Osteoblast (primary cell): ENCODE data around the gene TRMT112. TPM values are rescaled to one million over a fixed set of nuclear protein-coding genes. Genes with fewer than 3 reads are reported as not detected.

ENCODE experiments used
- DNase-seq: peaks from one replicate; pipeline ENCODE4 v3.0.0; 2011; ENCODE audit warnings: low spot score, mixed read lengths; ENCODE audit not compliant: insufficient read length; ENCODE audit errors: missing footprints
- H2AFZ ChIP-seq: 2 replicates; pipeline ENCODE4 v1.6.0; 2011; ENCODE audit warnings: mild to moderate bottlenecking, low read length
- H3K27ac ChIP-seq: 2 replicates; pipeline ENCODE4 v1.5.1; 2011; ENCODE audit warnings: mild to moderate bottlenecking, low read depth, low read length, moderate library complexity
- H3K27me3 ChIP-seq: 2 replicates; pipeline ENCODE4 v1.6.0; 2012; ENCODE audit warnings: mild to moderate bottlenecking, control low read depth, inconsistent platforms, low read length, moderate library complexity; ENCODE audit not compliant: insufficient read depth
- H3K36me3 ChIP-seq: 2 replicates; pipeline ENCODE4 v1.5.1; 2011; ENCODE audit warnings: mild to moderate bottlenecking, low read length, control low read depth, moderate library complexity; ENCODE audit not compliant: insufficient read depth
- H3K4me1 ChIP-seq: 2 replicates; pipeline ENCODE4 v1.5.1; 2011; ENCODE audit warnings: mild to moderate bottlenecking, low read length, control low read depth, moderate library complexity; ENCODE audit not compliant: insufficient read depth
- H3K4me2 ChIP-seq: 2 replicates; pipeline ENCODE4 v1.6.0; 2011; ENCODE audit warnings: mild to moderate bottlenecking, low read length; ENCODE audit not compliant: insufficient read depth
- H3K4me3 ChIP-seq: fragments of 200-600 bp; sonication (generic); 3 replicates; pipeline ENCODE4 v1.5.1; 2012; ENCODE audit warnings: mild to moderate bottlenecking, low read length, inconsistent platforms; ENCODE audit not compliant: insufficient read depth
- H3K79me2 ChIP-seq: 2 replicates; pipeline ENCODE4 v1.6.0; 2012; ENCODE audit warnings: mild to moderate bottlenecking, low read length, control low read depth, inconsistent platforms; ENCODE audit not compliant: insufficient read depth
- H3K9me3 ChIP-seq: 2 replicates; pipeline ENCODE4 v1.5.1; 2011; ENCODE audit warnings: low read depth, low read length, control low read depth
- H4K20me1 ChIP-seq: 2 replicates; pipeline ENCODE4 v1.6.0; 2012; ENCODE audit warnings: mild to moderate bottlenecking, low read length, control low read depth; ENCODE audit not compliant: insufficient read depth
- total RNA-seq: library from RNA; depleted of rRNA; stranded (reverse); fragments of >200 nt; gene quantifications from 2 replicates; pipeline ENCODE4 v1.2.3, GENCODE V29; 2012
- TF ChIP-seq, protein P1 (sequence below): IDR thresholded peaks from 2 replicates; pipeline ENCODE4 v1.5.1; 2011; ENCODE audit warnings: mild to moderate bottlenecking, low read depth, low read length, moderate library complexity; ENCODE audit errors: extremely low read depth

The TRMT112 gene
- total RNA-seq, 1 donor: 123 TPM

DNA sequence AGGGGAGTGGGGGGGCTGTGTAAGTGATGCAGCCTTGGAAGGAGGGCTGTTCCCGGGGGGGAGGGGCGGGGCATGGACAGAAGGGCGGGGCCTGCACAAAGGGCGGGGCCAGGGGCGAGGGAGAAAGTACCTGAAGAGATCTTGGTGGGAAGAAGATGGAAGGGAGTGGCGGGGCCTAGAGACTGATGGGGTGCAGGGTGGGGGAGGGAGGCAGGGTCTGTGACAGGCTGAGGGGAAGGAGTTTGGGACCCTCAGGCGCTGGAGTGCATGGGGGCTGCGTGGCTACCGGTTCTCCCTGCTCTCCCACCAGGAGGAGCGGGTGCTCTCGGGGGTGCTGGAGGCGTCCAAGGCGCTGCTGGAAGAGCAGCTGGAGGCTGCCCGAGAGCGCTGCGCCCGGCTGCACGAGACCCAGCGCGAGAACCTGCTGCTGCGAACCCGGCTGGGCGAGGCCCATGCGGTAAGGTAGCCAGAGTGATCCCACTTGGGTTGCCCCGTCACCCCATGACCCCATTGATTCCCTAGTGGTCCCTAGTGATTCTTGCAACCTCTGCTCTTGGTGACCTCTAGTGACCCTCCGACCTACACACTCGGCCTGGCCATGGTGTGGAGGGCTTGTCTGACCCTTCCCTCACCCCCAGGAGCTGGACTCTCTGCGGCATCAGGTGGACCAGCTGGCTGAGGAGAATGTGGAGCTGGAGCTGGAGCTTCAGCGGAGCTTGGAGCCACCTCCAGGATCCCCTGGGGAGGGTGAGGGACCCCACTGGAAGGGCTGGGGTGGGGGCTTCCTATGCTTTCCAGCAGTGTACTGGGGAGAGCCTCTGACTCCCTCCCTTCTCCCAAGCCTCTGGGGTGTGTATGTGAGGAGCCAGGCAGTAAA, 25.7 kb upstream of the TRMT112 start:
- TF ChIP-seq, protein P1, sequence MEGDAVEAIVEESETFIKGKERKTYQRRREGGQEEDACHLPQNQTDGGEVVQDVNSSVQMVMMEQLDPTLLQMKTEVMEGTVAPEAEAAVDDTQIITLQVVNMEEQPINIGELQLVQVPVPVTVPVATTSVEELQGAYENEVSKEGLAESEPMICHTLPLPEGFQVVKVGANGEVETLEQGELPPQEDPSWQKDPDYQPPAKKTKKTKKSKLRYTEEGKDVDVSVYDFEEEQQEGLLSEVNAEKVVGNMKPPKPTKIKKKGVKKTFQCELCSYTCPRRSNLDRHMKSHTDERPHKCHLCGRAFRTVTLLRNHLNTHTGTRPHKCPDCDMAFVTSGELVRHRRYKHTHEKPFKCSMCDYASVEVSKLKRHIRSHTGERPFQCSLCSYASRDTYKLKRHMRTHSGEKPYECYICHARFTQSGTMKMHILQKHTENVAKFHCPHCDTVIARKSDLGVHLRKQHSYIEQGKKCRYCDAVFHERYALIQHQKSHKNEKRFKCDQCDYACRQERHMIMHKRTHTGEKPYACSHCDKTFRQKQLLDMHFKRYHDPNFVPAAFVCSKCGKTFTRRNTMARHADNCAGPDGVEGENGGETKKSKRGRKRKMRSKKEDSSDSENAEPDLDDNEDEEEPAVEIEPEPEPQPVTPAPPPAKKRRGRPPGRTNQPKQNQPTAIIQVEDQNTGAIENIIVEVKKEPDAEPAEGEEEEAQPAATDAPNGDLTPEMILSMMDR: no peak
- Histone ChIP-seq H3K36me3 (no peaks in the 10 kb centered on the region), H3K79me2 (no peaks in the 10 kb centered on the region), H4K20me1 (no peaks in the 10 kb centered on the region), H3K9me3 (no peaks in the 10 kb centered on the region), H3K27me3 (no peaks in the 10 kb centered on the region), H3K4me3 (peak overlapping the region; percentile 68), H3K4me2 (peak overlapping the region; percentile 81), H2AFZ (no peak overlapping the region), H3K4me1 (peaks cover 3% of the 10 kb centered on the region), H3K27ac (no peak overlapping the region)
- DNase-seq: peak; percentile 47

DNA sequence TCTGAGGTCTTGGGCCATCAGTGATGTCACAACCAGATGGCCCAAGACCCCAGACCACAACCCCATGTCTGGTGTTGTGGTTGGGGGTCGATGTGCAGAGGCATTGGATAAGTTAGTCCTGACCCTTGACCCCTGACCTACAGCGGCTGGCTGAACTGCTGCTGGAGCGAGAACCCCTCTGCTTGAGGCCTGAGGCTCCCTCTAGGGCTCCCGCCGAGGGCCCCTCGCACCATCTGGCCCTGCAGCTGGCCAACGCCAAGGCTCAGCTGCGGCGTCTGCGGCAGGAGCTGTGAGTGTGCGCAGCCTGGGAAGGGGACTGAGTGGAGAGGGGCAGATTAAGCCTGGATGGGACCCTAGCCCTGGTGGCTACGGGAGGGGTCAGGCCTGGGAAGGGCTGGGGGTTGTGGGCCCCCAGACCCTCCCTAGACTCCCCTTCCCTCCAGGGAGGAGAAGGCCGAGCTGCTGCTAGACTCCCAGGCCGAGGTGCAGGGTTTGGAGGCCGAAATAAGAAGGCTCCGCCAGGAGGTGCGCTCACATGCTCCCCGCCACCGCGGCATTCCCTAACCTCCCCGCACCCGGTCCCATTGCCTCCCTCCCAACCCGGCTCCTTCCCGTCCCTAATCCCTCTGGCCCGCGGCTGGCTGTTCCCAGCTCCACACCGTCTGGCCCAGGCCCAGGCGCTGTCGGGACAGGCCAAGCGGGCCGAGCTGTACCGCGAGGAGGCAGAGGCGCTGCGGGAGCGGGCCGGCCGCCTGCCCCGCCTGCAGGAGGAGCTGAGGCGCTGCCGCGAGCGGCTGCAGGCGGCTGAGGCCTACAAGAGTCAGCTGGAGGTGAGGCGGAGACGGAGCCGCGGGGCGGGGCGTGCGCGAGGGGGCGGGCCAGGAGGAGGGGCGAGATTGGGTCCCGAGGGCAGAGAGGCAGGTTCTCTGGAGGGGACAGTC, 24.8 kb upstream of the TRMT112 start:
- Histone ChIP-seq H3K9me3 (no peaks in the 10 kb centered on the region), H3K27me3 (no peaks in the 10 kb centered on the region), H2AFZ (peak overlapping the region; percentile 95), H3K79me2 (no peaks in the 10 kb centered on the region), H3K27ac (peak overlapping the region; percentile 23), H3K36me3 (no peaks in the 10 kb centered on the region), H3K4me2 (peak overlapping the region; percentile 81), H3K4me1 (peaks cover 3% of the 10 kb centered on the region), H3K4me3 (peak overlapping the region; percentile 68), H4K20me1 (no peaks in the 10 kb centered on the region)
- TF ChIP-seq, protein P1: peak; percentile 36
- peak; percentile 100 for DNase-seq

DNA sequence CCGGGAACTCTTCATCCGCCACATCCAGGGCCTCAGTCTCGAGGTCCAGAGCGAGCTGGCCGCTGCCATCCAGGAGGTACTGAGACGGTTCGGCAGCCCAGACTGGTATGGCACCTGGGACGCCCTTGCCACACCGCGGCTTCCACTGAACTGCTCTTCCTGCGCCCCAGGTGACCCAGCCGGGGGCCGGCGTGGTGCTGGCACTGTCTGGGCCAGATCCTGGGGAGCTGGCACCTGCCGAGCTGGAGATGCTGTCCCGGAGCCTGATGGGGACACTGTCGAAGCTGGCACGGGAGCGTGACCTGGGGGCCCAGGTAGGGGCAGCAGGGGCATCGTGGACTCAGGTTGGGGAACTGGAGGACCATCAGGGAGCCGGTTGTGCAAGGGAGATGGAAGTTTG, 24.1 kb upstream of the TRMT112 start:
- Histone ChIP-seq H3K36me3 (no peaks in the 10 kb centered on the region), H3K27ac (no peak overlapping the region), H3K9me3 (no peaks in the 10 kb centered on the region), H2AFZ (no peak overlapping the region), H3K4me2 (no peak overlapping the region), H4K20me1 (no peaks in the 10 kb centered on the region), H3K4me1 (peaks cover 3% of the 10 kb centered on the region), H3K4me3 (no peak overlapping the region), H3K27me3 (no peaks in the 10 kb centered on the region), H3K79me2 (no peaks in the 10 kb centered on the region)
- DNase-seq: peak; percentile 85
- TF ChIP-seq, protein P1: no peak
